HEK293T (cell line): ENCODE data around the gene AIFM1.

ENCODE experiments used
- CTCF ChIA-PET: fragments of 350-600 bp; formaldehyde crosslinking; extraction: SDS; loops from one replicate; lab custom pipeline; 2021; ENCODE audit warnings: antibody characterized with exemption, inconsistent platforms; lab: Yijun Ruan, JAX
- POLR2A ChIA-PET: fragments of 350-600 bp; formaldehyde crosslinking; extraction: SDS; loops from one replicate; lab custom pipeline; 2020; ENCODE audit warnings: antibody characterized with exemption, inconsistent platforms; lab: Yijun Ruan, JAX
- DNase-seq: peaks from one replicate; pipeline ENCODE4 v3.0.0; 2012; ENCODE audit warnings: mixed read lengths; ENCODE audit errors: extremely low spot score
- ARNT ChIP-seq: fragments of 450-650 bp; IDR thresholded peaks from 2 replicates; pipeline ENCODE4 v1.6.1; 2017; ENCODE audit warnings: mild to moderate bottlenecking
- BHLHE40 ChIP-seq: fragments of 450-650 bp; IDR thresholded peaks from 2 replicates; pipeline ENCODE4 v1.6.1; 2016; ENCODE audit warnings: mild to moderate bottlenecking, moderate library complexity, borderline replicate concordance
- CTBP1 ChIP-seq: fragments of 450-650 bp; IDR thresholded peaks from 2 replicates; pipeline ENCODE4 v1.6.1; 2016; ENCODE audit warnings: borderline replicate concordance
- ELF4 ChIP-seq: fragments of 450-650 bp; IDR thresholded peaks from 2 replicates; pipeline ENCODE4 v1.6.1; 2017; ENCODE audit warnings: antibody characterized with exemption
- FOXA1 ChIP-seq: fragments of 450-650 bp; IDR thresholded peaks from 2 replicates; pipeline ENCODE4 v1.6.1; 2016; ENCODE audit warnings: mild to moderate bottlenecking
- FOXK2 ChIP-seq: fragments of 450-650 bp; IDR thresholded peaks from 2 replicates; pipeline ENCODE4 v1.6.1; 2016; ENCODE audit warnings: mild to moderate bottlenecking
- FOXM1 ChIP-seq: fragments of 450-650 bp; IDR thresholded peaks from 2 replicates; pipeline ENCODE4 v1.6.1; 2017; ENCODE audit warnings: mild to moderate bottlenecking, borderline replicate concordance
- HDGF ChIP-seq: fragments of 450-650 bp; IDR thresholded peaks from 2 replicates; pipeline ENCODE4 v1.6.1; 2017; ENCODE audit warnings: antibody characterized with exemption, borderline replicate concordance
- L3MBTL2 ChIP-seq: fragments of 450-650 bp; conservative IDR thresholded peaks from 2 replicates; pipeline ENCODE4 v1.6.1; 2016; ENCODE audit warnings: mild to moderate bottlenecking
- LEF1 ChIP-seq: fragments of 450-650 bp; IDR thresholded peaks from 2 replicates; pipeline ENCODE4 v1.6.1; 2017; ENCODE audit warnings: mild to moderate bottlenecking, borderline replicate concordance
- NFRKB ChIP-seq: fragments of 450-650 bp; IDR thresholded peaks from 2 replicates; pipeline ENCODE4 v1.6.1; 2016; ENCODE audit warnings: mild to moderate bottlenecking, moderate library complexity
- PKNOX1 ChIP-seq: fragments of 450-650 bp; IDR thresholded peaks from 2 replicates; pipeline ENCODE4 v1.6.1; 2016
- SP1 ChIP-seq: fragments of 450-650 bp; IDR thresholded peaks from 2 replicates; pipeline ENCODE4 v1.6.1; 2017
- SUZ12 ChIP-seq: fragments of 450-650 bp; IDR thresholded peaks from 2 replicates; pipeline ENCODE4 v1.6.1; 2016; ENCODE audit warnings: mild to moderate bottlenecking
- TARDBP ChIP-seq: fragments of 450-650 bp; IDR thresholded peaks from 2 replicates; pipeline ENCODE4 v1.6.1; 2016
- ZNF384 ChIP-seq: fragments of 450-650 bp; IDR thresholded peaks from 2 replicates; pipeline ENCODE4 v1.6.1; 2016

The AIFM1 gene

DNA sequence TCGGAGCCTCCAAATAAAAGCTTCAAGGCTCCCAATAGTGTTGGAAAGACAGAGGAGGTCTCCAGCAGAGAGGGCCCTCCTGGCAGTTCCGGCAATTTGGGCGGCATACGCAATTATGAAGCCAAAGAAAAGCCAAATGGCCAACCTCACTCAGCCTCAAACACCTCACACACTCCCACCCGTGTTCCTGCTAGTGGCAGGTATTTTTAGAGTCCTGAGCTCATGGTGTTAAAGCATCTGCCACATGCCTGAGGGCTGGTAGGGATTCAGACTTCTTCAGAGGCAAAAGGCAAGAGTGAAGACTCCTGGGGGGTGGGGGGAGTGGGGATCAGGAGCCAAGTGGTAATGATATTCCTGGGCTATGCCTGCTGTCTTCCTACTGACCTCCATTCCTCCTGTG, 13.5 kb upstream of the AIFM1 start:
- POLR2A ChIA-PET = no interaction called here
- no peak for TF ChIP-seq LEF1
- TF ChIP-seq CTBP1 = no peak
- TF ChIP-seq PKNOX1 = no peak
- TF ChIP-seq NFRKB = no peak
- no peak for TF ChIP-seq SUZ12
- no peak for TF ChIP-seq TARDBP
- no peak for TF ChIP-seq BHLHE40
- no peak for TF ChIP-seq SP1
- no peak for TF ChIP-seq HDGF
- no peak for TF ChIP-seq FOXA1
- no peak for TF ChIP-seq ZNF384
- TF ChIP-seq L3MBTL2 = no peak
- no peak for TF ChIP-seq FOXM1
- no peak for TF ChIP-seq ELF4
- TF ChIP-seq ARNT = no peak
- TF ChIP-seq FOXK2 = no peak
- DNase-seq = no peak
- CTCF ChIA-PET = no interaction called here

GRCh38 chrX:130176942-130177341, 11.3 kb upstream of the AIFM1 start:
- DNase-seq = no peak
- CTCF ChIA-PET = interaction anchor here (1.1 to 1.2 kb wide), 2 partner anchors 38 to 97 kb away, joined by 3 to 7 read pairs; no protein-coding TSS in a partner anchor
- POLR2A ChIA-PET = interaction anchor here (1.0 to 1.9 kb wide), 2 partner anchors 11 kb away, joined by 3 to 7 read pairs; partner anchors contain the start of gene AIFM1
- no peak for TF ChIP-seq HDGF
- TF ChIP-seq ARNT = no peak
- no peak for TF ChIP-seq PKNOX1
- TF ChIP-seq ELF4 = no peak
- no peak for TF ChIP-seq FOXM1
- TF ChIP-seq NFRKB = no peak
- no peak for TF ChIP-seq L3MBTL2
- no peak for TF ChIP-seq ZNF384
- TF ChIP-seq BHLHE40 = no peak
- TF ChIP-seq LEF1 = no peak
- TF ChIP-seq TARDBP = no peak
- TF ChIP-seq FOXK2 = no peak
- TF ChIP-seq FOXA1 = no peak
- no peak for TF ChIP-seq SP1
- TF ChIP-seq CTBP1 = no peak
- no peak for TF ChIP-seq SUZ12

GRCh38 chrX:130176354-130176776, 10.7 kb upstream of the AIFM1 start:
- DNase-seq = no peak
- ChIA-PET POLR2A (interaction anchor here (0.9 to 1.9 kb wide), 3 partner anchors 10 to 15 kb away, joined by 3 to 7 read pairs (median 3); partner anchors contain the start of gene AIFM1), CTCF (interaction anchor here (1.2 kb wide), 2 partner anchors 10 to 37 kb away, joined by 4 to 7 read pairs; no protein-coding TSS in a partner anchor)
- TF ChIP-seq HDGF = no peak
- no peak for TF ChIP-seq CTBP1
- no peak for TF ChIP-seq FOXK2
- no peak for TF ChIP-seq NFRKB
- TF ChIP-seq BHLHE40 = no peak
- no peak for TF ChIP-seq ZNF384
- no peak for TF ChIP-seq ELF4
- no peak for TF ChIP-seq SP1
- no peak for TF ChIP-seq TARDBP
- TF ChIP-seq ARNT = no peak
- no peak for TF ChIP-seq FOXA1

GRCh38 chrX:130174937-130175336, 9.3 kb upstream of the AIFM1 start:
- no peak for TF ChIP-seq SP1
- TF ChIP-seq FOXK2 = no peak
- no peak for TF ChIP-seq SUZ12
- TF ChIP-seq FOXA1 = no peak
- no peak for TF ChIP-seq ELF4
- TF ChIP-seq TARDBP = no peak
- no peak for TF ChIP-seq PKNOX1
- TF ChIP-seq ARNT = no peak
- TF ChIP-seq L3MBTL2 = no peak
- no peak for TF ChIP-seq HDGF
- no peak for TF ChIP-seq LEF1
- TF ChIP-seq ZNF384 = no peak
- TF ChIP-seq NFRKB = no peak
- no peak for TF ChIP-seq CTBP1
- TF ChIP-seq BHLHE40 = no peak
- TF ChIP-seq FOXM1 = no peak
- POLR2A ChIA-PET = interaction anchor here (1.3 to 1.9 kb wide), 2 partner anchors 9 kb away, joined by 7 to 10 read pairs; partner anchors contain the start of gene AIFM1
- CTCF ChIA-PET = interaction anchor here (1.3 kb wide), 1 partner anchor 114 kb away, joined by 6 read pairs; no protein-coding TSS in a partner anchor
- DNase-seq = no peak

- no peak for TF ChIP-seq SP1
- TF ChIP-seq ARNT = no peak
- no peak for TF ChIP-seq HDGF
- TF ChIP-seq L3MBTL2 = no peak
- TF ChIP-seq ELF4 = no peak
- no peak for TF ChIP-seq TARDBP
- TF ChIP-seq FOXK2 = no peak
- TF ChIP-seq PKNOX1 = no peak
- TF ChIP-seq NFRKB = no peak
- no peak for TF ChIP-seq FOXA1
- TF ChIP-seq FOXM1 = no peak
- TF ChIP-seq CTBP1 = no peak
- TF ChIP-seq ZNF384 = no peak
- TF ChIP-seq BHLHE40 = no peak
- TF ChIP-seq LEF1 = no peak
- TF ChIP-seq SUZ12 = no peak
- CTCF ChIA-PET = interaction anchor here (0.6 to 1.3 kb wide), 2 partner anchors 113 to 782 kb away, joined by 3 to 6 read pairs; no protein-coding TSS in a partner anchor
- no peak for DNase-seq
- POLR2A ChIA-PET = interaction anchor here (0.6 to 1.3 kb wide), 3 partner anchors 9 to 172 kb away, joined by 3 to 10 read pairs (median 3); partner anchors contain the start of gene AIFM1
These were observed 8.5 kb upstream of the AIFM1 start for GRCh38 chrX:130174045-130174704.
